ENCODE results near the gene VSIG2. TPM values are rescaled to one million over a fixed set of nuclear protein-coding genes. Genes with fewer than 3 reads are reported as not detected.

VSIG2 gene
- total RNA-seq, 4 donors from 2014 or later: 0.60 to 3.3 (median 1.7) TPM

DNA sequence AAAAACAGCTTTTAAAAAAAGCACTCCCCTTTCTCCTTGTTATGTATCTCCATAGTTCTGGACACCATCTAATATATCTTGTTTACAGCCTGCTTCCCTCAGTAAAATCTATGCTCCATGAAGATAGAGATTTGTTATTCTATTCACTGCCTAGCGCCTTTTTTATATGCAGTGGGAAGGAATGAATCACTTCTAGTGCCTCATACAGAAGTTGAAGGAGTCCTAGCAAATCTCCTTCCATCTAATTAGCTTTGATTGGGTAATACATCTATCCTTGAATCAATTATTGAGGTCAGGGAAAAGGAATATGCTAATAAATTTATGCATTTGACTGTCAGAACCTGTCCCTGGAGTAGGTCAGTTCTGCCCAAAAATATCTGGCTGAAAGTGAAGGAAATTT, 52.5 kb downstream of the VSIG2 start:
- Histone ChIP-seq H3K27ac (no peak overlapping the region), H3K4me3 (no peak overlapping the region), H3K9me3 (no peaks in the 10 kb centered on the region), H3K36me3 (no peaks in the 10 kb centered on the region), H3K27me3 (peaks cover 6% of the 10 kb centered on the region), H3K4me1 (no peaks in the 10 kb centered on the region)
- TF ChIP-seq POLR2A (IDR thresholded peaks at IDR 0.05) (no peak), POLR2AphosphoS5 (IDR thresholded peaks at IDR 0.05) (no peak), EP300 (IDR thresholded peaks at IDR 0.05) (no peak)
- TF ChIP-seq, protein P1, sequence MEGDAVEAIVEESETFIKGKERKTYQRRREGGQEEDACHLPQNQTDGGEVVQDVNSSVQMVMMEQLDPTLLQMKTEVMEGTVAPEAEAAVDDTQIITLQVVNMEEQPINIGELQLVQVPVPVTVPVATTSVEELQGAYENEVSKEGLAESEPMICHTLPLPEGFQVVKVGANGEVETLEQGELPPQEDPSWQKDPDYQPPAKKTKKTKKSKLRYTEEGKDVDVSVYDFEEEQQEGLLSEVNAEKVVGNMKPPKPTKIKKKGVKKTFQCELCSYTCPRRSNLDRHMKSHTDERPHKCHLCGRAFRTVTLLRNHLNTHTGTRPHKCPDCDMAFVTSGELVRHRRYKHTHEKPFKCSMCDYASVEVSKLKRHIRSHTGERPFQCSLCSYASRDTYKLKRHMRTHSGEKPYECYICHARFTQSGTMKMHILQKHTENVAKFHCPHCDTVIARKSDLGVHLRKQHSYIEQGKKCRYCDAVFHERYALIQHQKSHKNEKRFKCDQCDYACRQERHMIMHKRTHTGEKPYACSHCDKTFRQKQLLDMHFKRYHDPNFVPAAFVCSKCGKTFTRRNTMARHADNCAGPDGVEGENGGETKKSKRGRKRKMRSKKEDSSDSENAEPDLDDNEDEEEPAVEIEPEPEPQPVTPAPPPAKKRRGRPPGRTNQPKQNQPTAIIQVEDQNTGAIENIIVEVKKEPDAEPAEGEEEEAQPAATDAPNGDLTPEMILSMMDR (IDR thresholded peaks at IDR 0.05): no peak
- WGBS: 79% methylated on average over 1 of the region's 1 CpG
- no peak for DNase-seq (ENCODE audit: low spot score in 2 of 2)

Other genes starting within 250 kb of the VSIG2 start
- gene OR8B12, start 208.6 kb downstream of the VSIG2 start, total RNA-seq: not detected
- not detected for gene OR8A1, start 182.3 kb downstream of the VSIG2 start, total RNA-seq
- gene PANX3, start 140.8 kb downstream of the VSIG2 start, total RNA-seq: not detected
- 10 to 100 TPM; 25.9 to 48.8 (median 32.8) TPM for gene TBRG1, start 129.4 kb downstream of the VSIG2 start, total RNA-seq
- gene SIAE, start 78.5 kb downstream of the VSIG2 start, total RNA-seq: 1 to 10 TPM; 6.6 to 8.9 (median 7.7) TPM
- 1 to 10 TPM; 1.1 to 8.1 (median 2.4) TPM for gene SPA17, start 78.4 kb downstream of the VSIG2 start, total RNA-seq
- gene NRGN, start 12.3 kb downstream of the VSIG2 start, total RNA-seq: 1 to 10 TPM in 1 of 4 donors, under 1 TPM in 1, not detected in 2; 0.65 to 1.3 TPM
- 10 to 100 TPM; 11.0 to 26.5 (median 15.6) TPM for gene ESAM, start 10.0 kb upstream of the VSIG2 start, total RNA-seq
- 10 to 100 TPM in 2 of 4 donors, 1 to 10 TPM in 2; 5.5 to 42.5 (median 11.7) TPM for gene MSANTD2, start 48.2 kb upstream of the VSIG2 start, total RNA-seq
- gene ROBO3, start 113.2 kb upstream of the VSIG2 start, total RNA-seq: 1 to 10 TPM; 1.9 to 6.8 (median 3.6) TPM
- 10 to 100 TPM in 2 of 4 donors, 1 to 10 TPM in 2; 2.5 to 18.7 (median 9.6) TPM for gene ROBO4, start 145.6 kb upstream of the VSIG2 start, total RNA-seq
- gene HEPN1, start 167.0 kb upstream of the VSIG2 start, total RNA-seq: not detected
- 1 to 10 TPM in 1 of 4 donors, under 1 TPM in 2, not detected in 1; 0.72 to 1.4 (median 0.89) TPM for gene HEPACAM, start 183.8 kb upstream of the VSIG2 start, total RNA-seq
- 10 to 100 TPM in 1 of 4 donors, 1 to 10 TPM in 3; 2.0 to 11.5 (median 3.8) TPM for gene CCDC15, start 201.9 kb upstream of the VSIG2 start, total RNA-seq

All from suprapubic skin (tissue), 4 donors.